ENCODE data around the gene EPHA4. TPM values are rescaled to one million over a fixed set of nuclear protein-coding genes. Genes with fewer than 3 reads are reported as not detected.

EPHA4 gene
- total RNA-seq, 4 donors from 2014 or later: 38.9 to 98.9 (median 68.0) TPM

- no peaks in the 10 kb centered on the region for H3K4me1 ChIP-seq
- no peaks in the 10 kb centered on the region for H3K36me3 ChIP-seq
- no peaks in the 10 kb centered on the region for H3K27me3 ChIP-seq
- DNase-seq: no peak
- no peaks in the 10 kb centered on the region for H3K9me3 ChIP-seq
- intact Hi-C loops (cut with DNase I): no loop called here
- TF ChIP-seq, protein P1, sequence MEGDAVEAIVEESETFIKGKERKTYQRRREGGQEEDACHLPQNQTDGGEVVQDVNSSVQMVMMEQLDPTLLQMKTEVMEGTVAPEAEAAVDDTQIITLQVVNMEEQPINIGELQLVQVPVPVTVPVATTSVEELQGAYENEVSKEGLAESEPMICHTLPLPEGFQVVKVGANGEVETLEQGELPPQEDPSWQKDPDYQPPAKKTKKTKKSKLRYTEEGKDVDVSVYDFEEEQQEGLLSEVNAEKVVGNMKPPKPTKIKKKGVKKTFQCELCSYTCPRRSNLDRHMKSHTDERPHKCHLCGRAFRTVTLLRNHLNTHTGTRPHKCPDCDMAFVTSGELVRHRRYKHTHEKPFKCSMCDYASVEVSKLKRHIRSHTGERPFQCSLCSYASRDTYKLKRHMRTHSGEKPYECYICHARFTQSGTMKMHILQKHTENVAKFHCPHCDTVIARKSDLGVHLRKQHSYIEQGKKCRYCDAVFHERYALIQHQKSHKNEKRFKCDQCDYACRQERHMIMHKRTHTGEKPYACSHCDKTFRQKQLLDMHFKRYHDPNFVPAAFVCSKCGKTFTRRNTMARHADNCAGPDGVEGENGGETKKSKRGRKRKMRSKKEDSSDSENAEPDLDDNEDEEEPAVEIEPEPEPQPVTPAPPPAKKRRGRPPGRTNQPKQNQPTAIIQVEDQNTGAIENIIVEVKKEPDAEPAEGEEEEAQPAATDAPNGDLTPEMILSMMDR (IDR thresholded peaks at IDR 0.05): no peak
- TF ChIP-seq POLR2A (IDR thresholded peaks at IDR 0.05): no peak
- no peak overlapping the region for H3K4me3 ChIP-seq (replicated peaks in 1 of 3)
- no peak overlapping the region for H3K27ac ChIP-seq
- 68 to 72% methylated on average over 6 of the region's 6 CpGs for WGBS, 2 donors
Measured at GRCh38 chr2:221370857-221371211, 201.3 kb downstream of the EPHA4 start.

DNA sequence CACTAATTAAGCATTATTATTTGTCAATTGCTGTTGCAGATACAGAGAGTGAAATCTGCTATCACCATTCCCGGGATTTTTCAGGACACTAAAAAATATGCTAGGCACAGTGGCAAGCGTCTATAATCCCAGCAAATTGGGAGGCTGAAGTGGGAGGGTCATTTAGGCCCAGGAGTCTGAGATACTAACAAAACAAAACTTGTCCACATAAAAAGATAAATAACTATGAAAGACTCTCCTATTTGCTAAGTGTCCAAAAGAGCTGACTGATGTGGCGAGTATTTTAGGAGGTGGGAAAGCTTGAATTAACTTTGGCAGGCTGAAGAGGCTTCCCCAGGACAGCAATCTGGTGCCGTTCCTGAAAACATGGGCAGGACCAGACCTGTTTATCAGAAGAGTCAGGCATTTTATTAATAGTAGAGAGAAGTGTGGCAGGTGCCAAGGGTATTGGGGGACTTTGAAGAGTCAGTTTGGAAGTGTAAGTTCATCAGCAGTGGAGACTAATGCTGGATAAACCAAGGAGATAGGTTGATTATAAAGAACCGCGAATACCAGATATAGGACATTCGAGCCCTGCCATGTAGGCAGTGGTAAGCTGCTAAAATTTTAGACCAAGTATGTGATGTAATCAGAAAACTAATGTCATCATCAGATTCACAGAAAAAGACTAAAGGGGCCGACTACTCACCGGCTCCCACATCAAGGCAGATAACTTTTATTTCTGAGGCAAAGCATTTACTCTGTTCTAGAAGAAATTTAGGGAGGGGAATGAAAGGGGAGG lies 201.8 kb downstream of the EPHA4 start:
- Histone ChIP-seq H3K9me3 (no peaks in the 10 kb centered on the region), H3K36me3 (no peaks in the 10 kb centered on the region), H3K4me3 (replicated peaks in 1 of 3) (no peak overlapping the region), H3K27ac (no peak overlapping the region), H3K4me1 (no peaks in the 10 kb centered on the region), H3K27me3 (no peaks in the 10 kb centered on the region)
- DNase-seq: no peak
- 81 to 83% methylated on average over 9 of the region's 9 CpGs for WGBS, 2 donors
- TF ChIP-seq POLR2A (IDR thresholded peaks at IDR 0.05): no peak
- TF ChIP-seq, protein P1 (IDR thresholded peaks at IDR 0.05): no peak
- intact Hi-C loops (cut with DNase I): no loop called here

All from thyroid gland (tissue), 4 donors.